GM12892 (cell line): ENCODE data around the gene GUCY2C.

Experiments
- POLR2A ChIP-seq: IDR thresholded peaks from 2 replicates; pipeline ENCODE4 v1.6.1; 2011; ENCODE audit warnings: low read depth, low read length, control low read depth
- POLR2AphosphoS5 ChIP-seq: IDR thresholded peaks from 2 replicates; pipeline ENCODE4 v1.6.1; 2011; ENCODE audit warnings: low read depth, low read length, control low read depth
- TAF1 ChIP-seq: IDR thresholded peaks from 2 replicates; pipeline ENCODE4 v1.6.1; 2011; ENCODE audit warnings: low read depth, mild to moderate bottlenecking, control low read depth, low read length, borderline replicate concordance

- TF ChIP-seq POLR2A (no peak), POLR2AphosphoS5 (no peak), TAF1 (no peak)
Observed at GRCh38 chr12:14618983-14619382, 77.4 kb downstream of the GUCY2C start.
